GM19193 (cell line): ENCODE results near the gene ADCY3.

Experiments
- POLR2A ChIP-seq: IDR thresholded peaks from 4 replicates; pipeline ENCODE4 v1.6.1; 2011; ENCODE audit not compliant: insufficient read depth, insufficient read length; ENCODE audit errors: extremely low read depth

ADCY3 gene

GRCh38 chr2:24856791-24857211 is 63.2 kb downstream of the ADCY3 start:
- TF ChIP-seq POLR2A, result no peak

GRCh38 chr2:24855726-24856125 is 64.3 kb downstream of the ADCY3 start:
- TF ChIP-seq POLR2A, result no peak

GRCh38 chr2:24855022-24855622 is 64.9 kb downstream of the ADCY3 start:
- TF ChIP-seq POLR2A, result no peak

GRCh38 chr2:24853996-24854395 is 66.0 kb downstream of the ADCY3 start:
- no peak for TF ChIP-seq POLR2A

- TF ChIP-seq POLR2A, result no peak
Measured at GRCh38 chr2:24853046-24853445, 67.0 kb downstream of the ADCY3 start.

- no peak for TF ChIP-seq POLR2A
Measured at GRCh38 chr2:24852431-24853020, 67.5 kb downstream of the ADCY3 start.

GRCh38 chr2:24852026-24852425 is 68.0 kb downstream of the ADCY3 start:
- TF ChIP-seq POLR2A, result no peak

- no peak for TF ChIP-seq POLR2A
Measured at GRCh38 chr2:24850944-24851343, 69.1 kb downstream of the ADCY3 start.

- no peak for TF ChIP-seq POLR2A
Measured at GRCh38 chr2:24845691-24846090, 74.3 kb downstream of the ADCY3 start.

GRCh38 chr2:24844023-24844685 is 75.9 kb downstream of the ADCY3 start:
- no peak for TF ChIP-seq POLR2A

- TF ChIP-seq POLR2A, result no peak
Measured at GRCh38 chr2:24843330-24843860, 76.6 kb downstream of the ADCY3 start.

GRCh38 chr2:24842081-24843050 is 77.7 kb downstream of the ADCY3 start:
- no peak for TF ChIP-seq POLR2A

GRCh38 chr2:24840962-24841945 is 78.8 kb downstream of the ADCY3 start:
- no peak for TF ChIP-seq POLR2A
